ENCODE data around the gene MROH2B.

MROH2B gene

GRCh38 chr5:41012318-41012717 lies 58.8 kb downstream of the MROH2B start:
- DNase-seq: no peak

GRCh38 chr5:41010572-41010971 lies 60.6 kb downstream of the MROH2B start:
- no peak for DNase-seq

GRCh38 chr5:41009232-41009631 lies 61.9 kb downstream of the MROH2B start:
- DNase-seq: peak; percentile 59

GRCh38 chr5:41004931-41005330 lies 66.2 kb downstream of the MROH2B start:
- no peak for DNase-seq

- no peak for DNase-seq
These were observed 67.3 kb downstream of the MROH2B start for GRCh38 chr5:41003670-41004376.

- no peak for DNase-seq
These were observed 71.2 kb downstream of the MROH2B start for GRCh38 chr5:40999966-41000365.

GRCh38 chr5:40999142-40999541 lies 72.0 kb downstream of the MROH2B start:
- DNase-seq: no peak

- no peak for DNase-seq
These were observed 75.1 kb downstream of the MROH2B start for GRCh38 chr5:40995801-40996586.

GRCh38 chr5:40991981-40992559 lies 79.1 kb downstream of the MROH2B start:
- DNase-seq: no peak

GRCh38 chr5:40991168-40991980 lies 79.8 kb downstream of the MROH2B start:
- no peak for DNase-seq

- DNase-seq: no peak
These were observed 82.2 kb downstream of the MROH2B start for GRCh38 chr5:40988746-40989510.

- DNase-seq: no peak
These were observed 83.8 kb downstream of the MROH2B start for GRCh38 chr5:40987349-40987748.

GRCh38 chr5:40986666-40987065 lies 84.5 kb downstream of the MROH2B start:
- DNase-seq: no peak

- DNase-seq: no peak
These were observed 85.6 kb downstream of the MROH2B start for GRCh38 chr5:40985501-40985900.

GRCh38 chr5:40984884-40985283 lies 86.3 kb downstream of the MROH2B start:
- DNase-seq: no peak

- no peak for DNase-seq
These were observed 87.4 kb downstream of the MROH2B start for GRCh38 chr5:40983781-40984180.

- no peak for DNase-seq
These were observed 89.7 kb downstream of the MROH2B start for GRCh38 chr5:40981420-40981819.

GRCh38 chr5:40976836-40977235 lies 94.3 kb downstream of the MROH2B start:
- no peak for DNase-seq

GRCh38 chr5:40976041-40976440 lies 95.1 kb downstream of the MROH2B start:
- DNase-seq: no peak

GRCh38 chr5:40973364-40974004 lies 97.7 kb downstream of the MROH2B start:
- no peak for DNase-seq

- no peak for DNase-seq
These were observed 98.7 kb downstream of the MROH2B start for GRCh38 chr5:40972434-40972833.
